Measurements from ENCODE around the gene CSTF2T.

DNA sequence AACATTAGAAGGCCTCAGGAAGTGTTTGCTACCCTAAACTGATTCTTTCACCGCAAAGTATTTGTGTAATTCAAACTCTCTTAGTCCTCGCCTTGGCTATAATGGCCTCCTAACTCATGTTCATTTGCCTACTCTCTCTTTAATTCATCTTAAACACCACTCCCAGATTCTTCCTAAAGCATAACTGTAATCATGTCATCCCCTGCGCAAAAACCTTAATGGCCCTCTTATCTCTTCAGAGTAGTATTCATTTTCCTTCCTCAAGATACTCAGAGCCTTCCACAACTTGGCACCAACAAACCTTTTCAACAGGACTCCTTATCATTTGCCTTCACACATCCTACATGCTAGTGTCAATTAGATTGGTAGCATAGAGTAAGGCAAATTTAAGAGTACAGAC is 42.9 kb downstream of the CSTF2T start:
- TF ChIP-seq, protein P1, sequence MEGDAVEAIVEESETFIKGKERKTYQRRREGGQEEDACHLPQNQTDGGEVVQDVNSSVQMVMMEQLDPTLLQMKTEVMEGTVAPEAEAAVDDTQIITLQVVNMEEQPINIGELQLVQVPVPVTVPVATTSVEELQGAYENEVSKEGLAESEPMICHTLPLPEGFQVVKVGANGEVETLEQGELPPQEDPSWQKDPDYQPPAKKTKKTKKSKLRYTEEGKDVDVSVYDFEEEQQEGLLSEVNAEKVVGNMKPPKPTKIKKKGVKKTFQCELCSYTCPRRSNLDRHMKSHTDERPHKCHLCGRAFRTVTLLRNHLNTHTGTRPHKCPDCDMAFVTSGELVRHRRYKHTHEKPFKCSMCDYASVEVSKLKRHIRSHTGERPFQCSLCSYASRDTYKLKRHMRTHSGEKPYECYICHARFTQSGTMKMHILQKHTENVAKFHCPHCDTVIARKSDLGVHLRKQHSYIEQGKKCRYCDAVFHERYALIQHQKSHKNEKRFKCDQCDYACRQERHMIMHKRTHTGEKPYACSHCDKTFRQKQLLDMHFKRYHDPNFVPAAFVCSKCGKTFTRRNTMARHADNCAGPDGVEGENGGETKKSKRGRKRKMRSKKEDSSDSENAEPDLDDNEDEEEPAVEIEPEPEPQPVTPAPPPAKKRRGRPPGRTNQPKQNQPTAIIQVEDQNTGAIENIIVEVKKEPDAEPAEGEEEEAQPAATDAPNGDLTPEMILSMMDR (IDR thresholded peaks at IDR 0.05): no peak
- TF ChIP-seq POLR2A (IDR thresholded peaks at IDR 0.05): no peak
- no peak for TF ChIP-seq EP300 (IDR thresholded peaks at IDR 0.05)

Data from tibial nerve (tissue), 4 donors.